Stimulated activated CD8-positive, alpha-beta memory T cell treated with anti-CD3 and anti-CD28 coated beads, Interleukin-15, amount 100 ng/mL, for 1 hour (primary cell): ENCODE results near the gene NRXN3.

Source experiments
- DNase-seq: peaks from one replicate; pipeline ENCODE4 v3.0.0-alpha.2; 2020; ENCODE audit warnings: low read depth

Gene NRXN3

DNA sequence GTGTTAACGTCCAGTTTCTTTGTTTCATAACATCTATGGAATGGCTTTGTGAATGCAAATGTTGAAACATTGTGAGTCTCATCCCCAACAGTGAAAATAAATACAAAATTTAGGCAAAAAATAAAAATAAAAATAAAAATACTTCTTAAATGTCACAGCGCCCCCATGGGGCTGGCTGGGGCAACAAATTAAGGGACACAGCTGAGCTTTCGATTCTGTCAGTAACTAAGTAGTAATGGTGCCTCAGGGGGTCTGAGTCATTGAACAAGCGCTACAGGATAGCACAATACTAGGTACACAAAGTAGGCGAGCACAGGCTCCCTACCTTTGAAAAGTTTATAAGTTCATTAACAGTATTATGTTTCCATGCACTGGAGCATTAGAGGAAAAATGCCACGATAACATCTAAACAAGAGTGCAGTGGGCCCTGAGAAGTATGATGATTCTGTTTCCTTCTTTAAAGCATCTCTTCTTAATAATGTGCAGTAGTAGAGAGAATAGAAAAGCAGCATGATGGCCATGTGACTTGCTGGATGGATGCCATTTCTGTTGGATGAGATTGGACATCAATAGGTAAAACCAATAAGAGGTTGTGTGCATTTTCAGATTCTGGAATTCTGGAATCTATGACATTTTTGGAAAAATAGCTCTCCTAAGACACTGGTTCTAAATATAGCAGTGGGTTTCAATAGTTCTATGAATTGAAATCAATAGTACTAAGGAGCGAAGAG lies 1374.0 kb downstream of the NRXN3 start:
- no peak for DNase-seq

GRCh38 chr14:79544698-79545070 lies 1374.5 kb downstream of the NRXN3 start:
- DNase-seq = no peak

- no peak for DNase-seq
Measured at GRCh38 chr14:79548836-79549235, 1378.7 kb downstream of the NRXN3 start.

- DNase-seq = no peak
Measured at GRCh38 chr14:79549515-79549914, 1379.3 kb downstream of the NRXN3 start.

DNA sequence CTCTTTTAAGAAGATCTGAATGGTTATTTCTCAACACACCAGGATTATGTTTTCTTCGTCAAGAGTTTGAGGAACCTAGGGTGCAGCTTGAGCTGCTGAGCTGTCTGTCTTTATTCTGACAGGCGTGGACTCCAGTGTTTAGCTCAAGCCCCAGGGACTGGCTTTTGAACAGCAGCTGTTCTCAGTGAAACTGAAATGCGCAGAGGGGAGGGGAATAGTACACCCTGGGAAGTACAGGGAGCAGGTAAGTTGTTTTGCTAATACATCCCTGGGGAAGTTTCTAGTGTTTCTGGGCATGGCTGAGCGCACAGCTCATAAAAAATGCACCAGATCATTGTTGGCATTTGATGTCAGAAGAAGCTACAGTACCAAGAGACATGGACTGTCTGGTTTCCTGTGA lies 1381.3 kb downstream of the NRXN3 start:
- DNase-seq = no peak

- DNase-seq = no peak
Measured at GRCh38 chr14:79552778-79553177, 1382.6 kb downstream of the NRXN3 start.

DNA sequence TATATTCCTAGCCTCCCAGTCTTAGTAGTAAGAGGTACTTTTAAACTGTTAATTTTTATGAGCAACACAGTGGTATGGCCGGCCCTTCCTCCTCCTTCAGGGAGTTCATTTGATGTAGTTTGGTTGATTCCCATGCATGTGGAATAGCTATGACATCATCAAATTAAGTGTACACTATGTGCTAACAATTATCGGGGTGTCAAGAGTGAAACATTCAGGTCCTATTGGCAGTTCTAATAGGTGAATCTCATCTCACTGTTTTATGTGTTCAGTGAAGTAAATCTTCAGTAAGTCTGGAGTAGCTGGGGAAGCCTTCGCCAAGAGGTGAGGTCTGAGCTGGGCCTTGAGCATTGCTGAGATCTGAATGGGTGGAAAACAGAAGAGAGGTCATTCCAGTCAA lies 1384.6 kb downstream of the NRXN3 start:
- no peak for DNase-seq

DNA sequence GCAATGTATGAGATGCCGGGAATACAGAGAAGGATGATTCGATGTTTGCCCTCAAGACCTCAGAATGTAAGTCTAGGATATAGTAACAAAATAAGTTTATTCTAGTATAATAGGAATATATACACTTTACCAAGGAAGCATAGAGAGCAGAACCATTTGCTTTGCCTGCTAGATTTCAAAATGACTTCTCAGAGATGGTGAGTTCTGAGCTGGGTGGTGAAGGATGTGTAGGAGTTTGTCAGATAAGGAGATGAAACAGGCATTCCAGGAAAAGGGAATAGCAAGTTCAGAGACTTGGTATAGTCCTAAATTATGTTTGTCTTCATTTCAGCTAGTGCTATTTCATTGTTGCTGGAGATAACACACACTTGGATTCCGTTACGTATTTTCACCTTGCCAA lies 1385.3 kb downstream of the NRXN3 start:
- no peak for DNase-seq

- DNase-seq = no peak
Measured at GRCh38 chr14:79557309-79557708, 1387.1 kb downstream of the NRXN3 start.

GRCh38 chr14:79562185-79562584 lies 1392.0 kb downstream of the NRXN3 start:
- no peak for DNase-seq

- DNase-seq = no peak
Measured at GRCh38 chr14:79564371-79564770, 1394.2 kb downstream of the NRXN3 start.

DNA sequence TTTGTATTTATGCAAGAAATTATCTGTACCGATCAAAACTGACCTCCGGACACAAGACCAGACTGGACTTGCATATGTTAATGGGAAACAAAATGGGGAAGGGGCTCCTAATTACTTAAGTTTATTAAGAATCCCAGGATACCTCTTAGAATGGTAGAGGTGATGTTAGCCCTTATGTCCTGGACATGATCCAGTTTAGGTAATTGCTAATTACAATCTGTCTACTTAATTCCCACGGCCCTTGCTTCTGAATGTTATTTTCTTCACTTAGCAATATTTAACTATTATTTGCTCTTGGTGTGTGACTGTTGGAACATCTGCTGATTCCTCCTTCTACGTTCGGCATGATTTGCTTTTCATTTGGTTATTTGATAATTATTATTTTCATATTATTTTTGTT lies 1397.1 kb downstream of the NRXN3 start:
- no peak for DNase-seq

DNA sequence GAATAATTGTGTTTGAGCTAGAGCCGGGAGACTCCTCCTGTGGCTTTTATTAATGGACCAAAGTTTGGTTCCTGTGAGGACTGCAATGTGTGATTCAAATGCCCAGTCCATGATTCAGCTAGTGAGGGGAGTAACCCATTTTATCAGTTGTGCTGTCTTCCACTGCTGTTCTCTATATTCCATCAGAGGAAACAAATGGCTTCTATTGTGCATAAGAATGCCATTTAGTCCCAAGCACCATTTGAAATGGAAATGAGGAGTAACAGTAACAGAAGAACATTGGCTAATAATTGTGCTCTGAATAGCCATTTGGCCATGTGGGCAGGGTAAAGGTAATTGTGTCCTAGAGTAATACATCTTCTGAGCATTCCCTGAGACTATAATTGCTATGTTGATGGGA lies 1398.4 kb downstream of the NRXN3 start:
- no peak for DNase-seq

- DNase-seq = no peak
Measured at GRCh38 chr14:79569072-79569471, 1398.9 kb downstream of the NRXN3 start.

GRCh38 chr14:79570648-79571047 lies 1400.5 kb downstream of the NRXN3 start:
- DNase-seq = no peak

DNA sequence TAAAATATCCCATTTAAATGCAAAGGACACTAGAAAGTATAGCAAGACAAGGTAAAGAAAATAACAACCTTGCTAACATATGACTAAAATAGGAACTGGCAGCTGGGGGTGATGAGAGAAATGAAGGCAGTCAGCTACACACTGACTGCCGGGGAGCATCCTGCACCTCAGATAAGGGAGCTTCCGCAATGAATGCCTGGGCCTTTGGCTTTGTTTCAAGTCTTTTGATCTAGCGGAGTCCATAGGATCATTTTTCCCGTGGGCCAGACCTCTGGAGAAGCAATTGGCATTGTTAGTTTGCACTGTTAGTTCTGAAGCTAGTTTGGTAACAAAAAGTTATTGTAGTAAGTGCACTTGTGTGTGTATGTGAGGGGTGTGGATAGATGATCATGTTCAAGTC lies 1401.2 kb downstream of the NRXN3 start:
- no peak for DNase-seq

GRCh38 chr14:79573486-79573885 lies 1403.3 kb downstream of the NRXN3 start:
- no peak for DNase-seq

GRCh38 chr14:79575032-79575431 lies 1404.9 kb downstream of the NRXN3 start:
- DNase-seq = no peak

DNA sequence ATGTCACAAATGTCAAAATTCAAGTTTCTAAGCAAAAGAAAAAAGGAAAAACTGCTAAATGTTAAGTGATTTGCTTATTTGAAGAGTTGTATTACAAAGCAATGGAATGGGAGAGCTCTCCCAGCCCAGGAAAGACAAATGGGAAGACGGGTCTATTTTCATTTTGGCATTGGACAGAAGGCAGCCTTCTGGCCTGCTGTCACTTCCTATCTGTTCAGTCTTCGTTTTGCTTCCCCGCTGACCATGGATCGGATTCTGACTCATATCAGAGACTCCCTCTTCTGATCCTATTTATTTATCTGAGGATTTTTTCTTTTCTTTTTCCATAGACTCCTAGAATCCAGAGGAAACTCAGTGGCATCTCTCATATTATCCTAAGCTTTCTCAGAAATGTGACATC lies 1406.3 kb downstream of the NRXN3 start:
- DNase-seq = no peak

DNA sequence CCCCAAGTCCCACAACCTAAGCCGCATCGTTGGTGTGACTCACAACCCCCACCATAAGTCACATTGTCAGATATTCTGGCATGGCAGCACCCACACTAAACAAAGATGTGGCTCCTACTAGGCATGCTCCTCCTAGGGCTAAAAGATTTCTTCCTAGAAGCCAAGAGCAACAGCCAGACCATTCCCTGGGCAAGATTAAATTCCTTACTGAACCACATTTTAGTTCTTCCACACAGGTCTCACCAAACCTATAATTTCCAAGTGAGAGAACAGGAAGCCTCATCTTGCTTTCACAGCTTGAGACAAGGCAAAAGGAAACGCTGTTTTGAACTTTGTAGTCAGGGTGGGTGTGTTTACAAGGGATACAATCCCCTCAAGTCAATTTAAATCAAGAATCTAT lies 1408.3 kb downstream of the NRXN3 start:
- no peak for DNase-seq

GRCh38 chr14:79580414-79580813 lies 1410.2 kb downstream of the NRXN3 start:
- no peak for DNase-seq

DNA sequence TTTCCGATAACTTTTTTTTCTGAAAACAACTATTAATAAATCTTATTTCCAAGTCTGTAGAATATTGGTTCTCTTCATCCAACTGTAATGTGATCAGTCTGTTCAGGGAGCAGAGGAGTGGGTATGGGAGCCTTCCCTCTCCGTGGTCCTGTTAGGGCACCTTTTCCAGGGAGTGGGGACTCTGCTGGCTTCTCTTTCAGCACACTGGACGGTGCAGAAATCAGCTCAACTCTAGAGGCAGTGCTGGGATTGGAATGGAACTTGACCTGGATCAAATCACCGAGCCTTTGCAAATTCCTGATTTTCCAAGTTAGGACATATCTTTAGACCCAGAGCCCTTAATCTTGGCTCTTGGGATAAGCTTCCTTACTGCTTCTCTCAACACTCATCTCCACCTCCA lies 1410.7 kb downstream of the NRXN3 start:
- DNase-seq = no peak

- DNase-seq = no peak
Measured at GRCh38 chr14:79581912-79582576, 1411.9 kb downstream of the NRXN3 start.
